ENCODE data around the gene G0S2.

G0S2 gene

GRCh38 chr1:209635850-209636249 is 39.4 kb upstream of the G0S2 start:
- Histone ChIP-seq H3K4me3 (replicated peaks; ENCODE audit: insufficient read depth, low read length) (no peak overlapping the region), H3K27ac (replicated peaks) (no peak overlapping the region), H3K27me3 (ENCODE audit: insufficient read depth, poor library complexity, severe bottlenecking) (no peaks in the 10 kb centered on the region)
- no peak for DNase-seq (ENCODE audit: low read depth in 1 of 2, low spot score in 1 of 2)
- TF ChIP-seq POLR2AphosphoS5 (IDR thresholded peaks at IDR 0.05; ENCODE audit: low read depth) (no peak), GABPA (IDR thresholded peaks at IDR 0.05; ENCODE audit: low read depth) (no peak), REST (IDR thresholded peaks at IDR 0.05; ENCODE audit: insufficient replicate concordance, low read depth) (no peak), SPI1 (IDR thresholded peaks at IDR 0.05; ENCODE audit: borderline replicate concordance, low read depth) (no peak)
- TF ChIP-seq, protein P1, sequence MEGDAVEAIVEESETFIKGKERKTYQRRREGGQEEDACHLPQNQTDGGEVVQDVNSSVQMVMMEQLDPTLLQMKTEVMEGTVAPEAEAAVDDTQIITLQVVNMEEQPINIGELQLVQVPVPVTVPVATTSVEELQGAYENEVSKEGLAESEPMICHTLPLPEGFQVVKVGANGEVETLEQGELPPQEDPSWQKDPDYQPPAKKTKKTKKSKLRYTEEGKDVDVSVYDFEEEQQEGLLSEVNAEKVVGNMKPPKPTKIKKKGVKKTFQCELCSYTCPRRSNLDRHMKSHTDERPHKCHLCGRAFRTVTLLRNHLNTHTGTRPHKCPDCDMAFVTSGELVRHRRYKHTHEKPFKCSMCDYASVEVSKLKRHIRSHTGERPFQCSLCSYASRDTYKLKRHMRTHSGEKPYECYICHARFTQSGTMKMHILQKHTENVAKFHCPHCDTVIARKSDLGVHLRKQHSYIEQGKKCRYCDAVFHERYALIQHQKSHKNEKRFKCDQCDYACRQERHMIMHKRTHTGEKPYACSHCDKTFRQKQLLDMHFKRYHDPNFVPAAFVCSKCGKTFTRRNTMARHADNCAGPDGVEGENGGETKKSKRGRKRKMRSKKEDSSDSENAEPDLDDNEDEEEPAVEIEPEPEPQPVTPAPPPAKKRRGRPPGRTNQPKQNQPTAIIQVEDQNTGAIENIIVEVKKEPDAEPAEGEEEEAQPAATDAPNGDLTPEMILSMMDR (IDR thresholded peaks at IDR 0.05; ENCODE audit: insufficient read depth, low read length) = no peak

GRCh38 chr1:209641832-209642172 is 33.4 kb upstream of the G0S2 start:
- no peak for TF ChIP-seq SPI1 (IDR thresholded peaks at IDR 0.05; ENCODE audit: borderline replicate concordance, low read depth)
- TF ChIP-seq POLR2AphosphoS5 (IDR thresholded peaks at IDR 0.05; ENCODE audit: low read depth) = no peak
- no peak for TF ChIP-seq GABPA (IDR thresholded peaks at IDR 0.05; ENCODE audit: low read depth)
- TF ChIP-seq, protein P1 (IDR thresholded peaks at IDR 0.05; ENCODE audit: insufficient read depth, low read length) = no peak
- TF ChIP-seq REST (IDR thresholded peaks at IDR 0.05; ENCODE audit: insufficient replicate concordance, low read depth) = no peak
- Histone ChIP-seq H3K27ac (replicated peaks) (no peak overlapping the region), H3K4me3 (replicated peaks; ENCODE audit: insufficient read depth, low read length) (no peak overlapping the region), H3K27me3 (ENCODE audit: insufficient read depth, poor library complexity, severe bottlenecking) (no peaks in the 10 kb centered on the region)
- no peak for DNase-seq (ENCODE audit: low read depth in 1 of 2, low spot score in 1 of 2)

DNA sequence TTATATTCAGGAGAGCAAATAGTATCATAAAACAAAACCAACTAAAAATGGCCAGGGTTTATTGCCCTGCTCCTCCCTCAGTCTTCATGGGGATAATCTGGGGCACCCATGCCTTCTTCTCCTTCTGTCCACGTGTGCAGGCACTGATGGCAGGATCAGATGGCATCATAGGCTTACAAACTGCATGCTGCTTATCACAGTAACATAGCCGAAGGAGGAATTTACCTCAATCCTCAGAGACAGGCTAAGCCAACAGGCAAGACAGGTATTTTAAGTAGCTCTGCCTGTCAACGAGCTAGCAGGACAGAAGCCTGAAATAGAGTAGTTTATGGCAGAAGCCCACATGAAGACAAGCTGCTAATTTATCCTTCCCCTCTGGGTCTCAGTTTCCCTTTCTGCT is 32.4 kb upstream of the G0S2 start:
- no peak for DNase-seq (ENCODE audit: low read depth in 1 of 2, low spot score in 1 of 2)
- TF ChIP-seq, protein P1 (IDR thresholded peaks at IDR 0.05; ENCODE audit: insufficient read depth, low read length) = no peak
- no peak for TF ChIP-seq SPI1 (IDR thresholded peaks at IDR 0.05; ENCODE audit: borderline replicate concordance, low read depth)
- TF ChIP-seq REST (IDR thresholded peaks at IDR 0.05; ENCODE audit: insufficient replicate concordance, low read depth) = no peak
- no peak for TF ChIP-seq GABPA (IDR thresholded peaks at IDR 0.05; ENCODE audit: low read depth)
- TF ChIP-seq POLR2AphosphoS5 (IDR thresholded peaks at IDR 0.05; ENCODE audit: low read depth) = no peak
- H3K27me3 ChIP-seq (ENCODE audit: insufficient read depth, poor library complexity, severe bottlenecking) = no peaks in the 10 kb centered on the region
- no peak overlapping the region for H3K27ac ChIP-seq (replicated peaks)
- no peak overlapping the region for H3K4me3 ChIP-seq (replicated peaks; ENCODE audit: insufficient read depth, low read length)

All from HL-60 (cell line).